Neural cell (in vitro differentiated cells): ENCODE measurements around the gene FYB1. TPM values are rescaled to one million over a fixed set of nuclear protein-coding genes. Genes with fewer than 3 reads are reported as not detected.

Source experiments
- H2AFZ ChIP-seq: fragments of 200-600, 300-800 bp; sonication (generic), shearing (Covaris generic); 2 replicates; pipeline ENCODE4 v1.6.0; 2014; ENCODE audit warnings: low read depth, mild to moderate bottlenecking, antibody characterized with exemption, low read length, moderate library complexity
- H3F3A ChIP-seq: fragments of 200-600 bp; shearing (Covaris generic); 2 replicates; pipeline ENCODE4 v1.6.1; 2016; ENCODE audit warnings: mild to moderate bottlenecking, moderate library complexity, mixed read lengths, antibody characterized with exemption, low read length; ENCODE audit not compliant: insufficient read depth, poor library complexity, severe bottlenecking
- H3K27ac ChIP-seq: fragments of 200-600, 300-800 bp; sonication (generic), shearing (Covaris generic); 2 replicates; pipeline ENCODE4 v1.5.1; 2014; ENCODE audit warnings: mild to moderate bottlenecking, low read length, moderate library complexity
- H3K27me3 ChIP-seq: fragments of 300-800, 200-600 bp; sonication (generic), shearing (Covaris generic); 2 replicates; pipeline ENCODE4 v1.6.0; 2014; ENCODE audit warnings: mild to moderate bottlenecking, low read depth, low read length, moderate library complexity; ENCODE audit not compliant: insufficient read depth
- H3K36me3 ChIP-seq: fragments of 300-800, 200-600 bp; sonication (generic), shearing (Covaris generic); 2 replicates; pipeline ENCODE4 v1.5.1; 2014; ENCODE audit warnings: mild to moderate bottlenecking, antibody characterized with exemption, low read length, moderate library complexity; ENCODE audit not compliant: insufficient read depth
- H3K4me2 ChIP-seq: fragments of 300-800, 200-600 bp; sonication (generic), shearing (Covaris generic); 2 replicates; pipeline ENCODE4 v1.6.0; 2014; ENCODE audit warnings: mild to moderate bottlenecking, low read length
- H3K4me3 ChIP-seq: fragments of 300-800, 200-600 bp; sonication (generic), shearing (Covaris generic); 2 replicates; pipeline ENCODE4 v1.5.1; 2014; ENCODE audit warnings: mild to moderate bottlenecking, low read length, moderate library complexity
- H3K79me2 ChIP-seq: fragments of 200-600 bp; shearing (Covaris generic); replicated peaks from 2 replicates; pipeline ENCODE4 v1.6.0; 2014; ENCODE audit warnings: mild to moderate bottlenecking, low read length, moderate library complexity; ENCODE audit not compliant: insufficient read depth
- H3K9ac ChIP-seq: fragments of 300-800, 200-600 bp; sonication (generic), shearing (Covaris generic); 2 replicates; pipeline ENCODE4 v1.6.1; 2016; ENCODE audit warnings: mild to moderate bottlenecking, low read length, mixed read lengths
- H3K9me2 ChIP-seq: fragments of 200-600 bp; shearing (Covaris generic); 2 replicates; pipeline ENCODE4 v1.6.1; 2016; ENCODE audit warnings: mild to moderate bottlenecking, low read length, mixed read lengths; ENCODE audit not compliant: insufficient read depth
- H3K9me3 ChIP-seq: fragments of 200-600, 300-800 bp; sonication (generic), shearing (Covaris generic); 2 replicates; pipeline ENCODE4 v1.6.1; 2016; ENCODE audit warnings: mild to moderate bottlenecking, mixed run types, low read length, moderate library complexity, mixed read lengths
- H4K20me1 ChIP-seq: fragments of 200-600 bp; shearing (Covaris generic); 2 replicates; pipeline ENCODE4 v1.6.1; 2016; ENCODE audit warnings: mild to moderate bottlenecking, mixed run types; ENCODE audit not compliant: insufficient read depth
- EP300 ChIP-seq: fragments of 450-650 bp; conservative IDR thresholded peaks from 2 replicates; pipeline ENCODE4 v1.6.1; 2014; ENCODE audit warnings: antibody characterized with exemption, mild to moderate bottlenecking, moderate library complexity; ENCODE audit not compliant: poor library complexity, severe bottlenecking
- EZH2 ChIP-seq: fragments of 200-600, 300-800 bp; shearing (Covaris generic), sonication (generic); IDR thresholded peaks from 2 replicates; pipeline ENCODE4 v1.6.1; 2014; ENCODE audit warnings: antibody characterized with exemption, low read length, borderline replicate concordance, mild to moderate bottlenecking; ENCODE audit not compliant: insufficient read depth, poor library complexity, severe bottlenecking
- MXI1 ChIP-seq: fragments of 450-650 bp; conservative IDR thresholded peaks from 2 replicates; pipeline ENCODE4 v1.6.1; 2014; ENCODE audit warnings: antibody characterized with exemption, mild to moderate bottlenecking; ENCODE audit not compliant: poor library complexity, severe bottlenecking
- POLR2AphosphoS5 ChIP-seq: IDR thresholded peaks from 2 replicates; pipeline ENCODE4 v1.6.1; 2012
- RAD21 ChIP-seq: fragments of 450-650 bp; conservative IDR thresholded peaks from 2 replicates; pipeline ENCODE4 v1.6.1; 2014; ENCODE audit warnings: antibody characterized with exemption, mild to moderate bottlenecking, moderate library complexity
- SMC3 ChIP-seq: fragments of 450-650 bp; conservative IDR thresholded peaks from 2 replicates; pipeline ENCODE4 v1.6.1; 2014; ENCODE audit warnings: antibody characterized with exemption, mild to moderate bottlenecking, moderate library complexity; ENCODE audit not compliant: poor library complexity
- TAF1 ChIP-seq: IDR thresholded peaks from 2 replicates; pipeline ENCODE4 v1.6.1; 2012; ENCODE audit warnings: low read depth
- polyA plus RNA-seq: library from polyadenylated mRNA; depleted of rRNA; stranded (reverse); fragments of >200 nt; gene quantifications from 2 replicates; pipeline ENCODE4 v1.2.3, GENCODE V29; 2014
- TF ChIP-seq, protein P1 (sequence below): fragments of 450-650 bp; IDR thresholded peaks from 2 replicates; pipeline ENCODE4 v1.5.1; 2014; ENCODE audit warnings: antibody characterized with exemption, mild to moderate bottlenecking, moderate library complexity; ENCODE audit not compliant: poor library complexity, severe bottlenecking
- TF ChIP-seq, protein P2 (sequence below): IDR thresholded peaks from 2 replicates; pipeline ENCODE4 v1.6.1; 2012; ENCODE audit warnings: borderline replicate concordance

Gene FYB1
- polyA plus RNA-seq, 1 donor from 2014 or later, result not detected

DNA sequence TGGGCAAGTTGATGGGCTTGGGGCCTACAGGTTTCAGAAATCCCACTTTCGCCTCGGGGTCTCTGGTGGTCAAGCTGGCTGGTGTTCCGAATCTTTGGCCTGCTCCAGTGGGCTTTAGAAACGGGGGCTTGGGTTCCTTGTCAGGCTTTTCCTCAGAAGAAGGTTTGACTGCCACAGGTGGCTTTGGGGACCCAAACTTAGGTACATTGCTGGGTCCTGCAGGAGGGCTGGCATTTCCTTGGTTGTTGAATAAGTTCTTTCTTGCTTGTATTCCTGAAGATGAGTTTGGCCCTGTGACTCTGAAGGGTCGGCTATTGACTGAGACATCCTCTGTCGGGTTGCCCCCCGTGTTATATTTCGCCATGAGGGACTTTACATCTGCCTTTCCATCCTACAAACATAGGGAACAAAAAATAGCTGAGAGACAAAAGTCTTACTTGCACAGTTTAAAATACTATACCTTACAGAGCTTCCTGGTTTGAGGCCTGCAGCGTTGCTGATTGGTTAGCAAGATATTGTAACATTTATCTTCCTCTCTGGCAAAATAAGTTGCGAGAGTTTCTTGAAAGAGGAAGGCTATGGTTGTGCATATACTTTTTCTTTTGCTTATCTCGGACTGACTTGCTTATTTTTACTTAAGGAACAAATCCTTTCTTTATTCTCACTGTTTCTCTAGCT, 16.6 kb downstream of the FYB1 start:
- H3K27ac ChIP-seq, result no peak overlapping the region
- no peak overlapping the region for H3K4me3 ChIP-seq
- no peak overlapping the region for H3K4me2 ChIP-seq
- no peaks in the 10 kb centered on the region for H3F3A ChIP-seq
- TF ChIP-seq POLR2AphosphoS5, result no peak
- no peak for TF ChIP-seq RAD21
- TF ChIP-seq EP300, result no peak
- TF ChIP-seq, protein P1, sequence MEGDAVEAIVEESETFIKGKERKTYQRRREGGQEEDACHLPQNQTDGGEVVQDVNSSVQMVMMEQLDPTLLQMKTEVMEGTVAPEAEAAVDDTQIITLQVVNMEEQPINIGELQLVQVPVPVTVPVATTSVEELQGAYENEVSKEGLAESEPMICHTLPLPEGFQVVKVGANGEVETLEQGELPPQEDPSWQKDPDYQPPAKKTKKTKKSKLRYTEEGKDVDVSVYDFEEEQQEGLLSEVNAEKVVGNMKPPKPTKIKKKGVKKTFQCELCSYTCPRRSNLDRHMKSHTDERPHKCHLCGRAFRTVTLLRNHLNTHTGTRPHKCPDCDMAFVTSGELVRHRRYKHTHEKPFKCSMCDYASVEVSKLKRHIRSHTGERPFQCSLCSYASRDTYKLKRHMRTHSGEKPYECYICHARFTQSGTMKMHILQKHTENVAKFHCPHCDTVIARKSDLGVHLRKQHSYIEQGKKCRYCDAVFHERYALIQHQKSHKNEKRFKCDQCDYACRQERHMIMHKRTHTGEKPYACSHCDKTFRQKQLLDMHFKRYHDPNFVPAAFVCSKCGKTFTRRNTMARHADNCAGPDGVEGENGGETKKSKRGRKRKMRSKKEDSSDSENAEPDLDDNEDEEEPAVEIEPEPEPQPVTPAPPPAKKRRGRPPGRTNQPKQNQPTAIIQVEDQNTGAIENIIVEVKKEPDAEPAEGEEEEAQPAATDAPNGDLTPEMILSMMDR, result no peak
- no peak for TF ChIP-seq TAF1
- TF ChIP-seq, protein P2, sequence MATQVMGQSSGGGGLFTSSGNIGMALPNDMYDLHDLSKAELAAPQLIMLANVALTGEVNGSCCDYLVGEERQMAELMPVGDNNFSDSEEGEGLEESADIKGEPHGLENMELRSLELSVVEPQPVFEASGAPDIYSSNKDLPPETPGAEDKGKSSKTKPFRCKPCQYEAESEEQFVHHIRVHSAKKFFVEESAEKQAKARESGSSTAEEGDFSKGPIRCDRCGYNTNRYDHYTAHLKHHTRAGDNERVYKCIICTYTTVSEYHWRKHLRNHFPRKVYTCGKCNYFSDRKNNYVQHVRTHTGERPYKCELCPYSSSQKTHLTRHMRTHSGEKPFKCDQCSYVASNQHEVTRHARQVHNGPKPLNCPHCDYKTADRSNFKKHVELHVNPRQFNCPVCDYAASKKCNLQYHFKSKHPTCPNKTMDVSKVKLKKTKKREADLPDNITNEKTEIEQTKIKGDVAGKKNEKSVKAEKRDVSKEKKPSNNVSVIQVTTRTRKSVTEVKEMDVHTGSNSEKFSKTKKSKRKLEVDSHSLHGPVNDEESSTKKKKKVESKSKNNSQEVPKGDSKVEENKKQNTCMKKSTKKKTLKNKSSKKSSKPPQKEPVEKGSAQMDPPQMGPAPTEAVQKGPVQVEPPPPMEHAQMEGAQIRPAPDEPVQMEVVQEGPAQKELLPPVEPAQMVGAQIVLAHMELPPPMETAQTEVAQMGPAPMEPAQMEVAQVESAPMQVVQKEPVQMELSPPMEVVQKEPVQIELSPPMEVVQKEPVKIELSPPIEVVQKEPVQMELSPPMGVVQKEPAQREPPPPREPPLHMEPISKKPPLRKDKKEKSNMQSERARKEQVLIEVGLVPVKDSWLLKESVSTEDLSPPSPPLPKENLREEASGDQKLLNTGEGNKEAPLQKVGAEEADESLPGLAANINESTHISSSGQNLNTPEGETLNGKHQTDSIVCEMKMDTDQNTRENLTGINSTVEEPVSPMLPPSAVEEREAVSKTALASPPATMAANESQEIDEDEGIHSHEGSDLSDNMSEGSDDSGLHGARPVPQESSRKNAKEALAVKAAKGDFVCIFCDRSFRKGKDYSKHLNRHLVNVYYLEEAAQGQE, result no peak
- TF ChIP-seq SMC3, result no peak
- no peak for TF ChIP-seq MXI1
- TF ChIP-seq EZH2, result no peak
- H2AFZ ChIP-seq, result no peak overlapping the region
- no peaks in the 10 kb centered on the region for H3K79me2 ChIP-seq
- H3K9ac ChIP-seq, result no peak overlapping the region
- H4K20me1 ChIP-seq, result no peaks in the 10 kb centered on the region
- H3K9me3 ChIP-seq, result no peaks in the 10 kb centered on the region
- H3K36me3 ChIP-seq, result no peaks in the 10 kb centered on the region
- H3K27me3 ChIP-seq, result no peaks in the 10 kb centered on the region
- H3K9me2 ChIP-seq, result no peaks in the 10 kb centered on the region

- Histone ChIP-seq H3K27me3 (no peaks in the 10 kb centered on the region), H3K36me3 (no peaks in the 10 kb centered on the region), H3K9me2 (no peaks in the 10 kb centered on the region), H3K27ac (no peak overlapping the region), H3K4me3 (no peak overlapping the region), H2AFZ (no peak overlapping the region), H3K9ac (no peak overlapping the region), H3F3A (no peaks in the 10 kb centered on the region), H3K9me3 (no peaks in the 10 kb centered on the region), H3K79me2 (no peaks in the 10 kb centered on the region), H4K20me1 (no peaks in the 10 kb centered on the region), H3K4me2 (no peak overlapping the region)
- TF ChIP-seq EP300 (no peak), MXI1 (no peak), SMC3 (no peak), POLR2AphosphoS5 (no peak), EZH2 (no peak), RAD21 (no peak), TAF1 (no peak)
- TF ChIP-seq, protein P2, result no peak
- TF ChIP-seq, protein P1, result no peak
Measured at GRCh38 chr5:39201781-39202596, 17.4 kb downstream of the FYB1 start.
